Measurements from ENCODE around the gene RDM1.
"Not testable (repeated sequence)": the region's sequence is repeated elsewhere in the genome, so short reads cannot be mapped to it uniquely, and the experiment has no call there.

RDM1 gene

GRCh38 chr17:35897772-35898171 is 32.8 kb downstream of the RDM1 start:
- not testable (repeated sequence) for DNase-seq

DNA sequence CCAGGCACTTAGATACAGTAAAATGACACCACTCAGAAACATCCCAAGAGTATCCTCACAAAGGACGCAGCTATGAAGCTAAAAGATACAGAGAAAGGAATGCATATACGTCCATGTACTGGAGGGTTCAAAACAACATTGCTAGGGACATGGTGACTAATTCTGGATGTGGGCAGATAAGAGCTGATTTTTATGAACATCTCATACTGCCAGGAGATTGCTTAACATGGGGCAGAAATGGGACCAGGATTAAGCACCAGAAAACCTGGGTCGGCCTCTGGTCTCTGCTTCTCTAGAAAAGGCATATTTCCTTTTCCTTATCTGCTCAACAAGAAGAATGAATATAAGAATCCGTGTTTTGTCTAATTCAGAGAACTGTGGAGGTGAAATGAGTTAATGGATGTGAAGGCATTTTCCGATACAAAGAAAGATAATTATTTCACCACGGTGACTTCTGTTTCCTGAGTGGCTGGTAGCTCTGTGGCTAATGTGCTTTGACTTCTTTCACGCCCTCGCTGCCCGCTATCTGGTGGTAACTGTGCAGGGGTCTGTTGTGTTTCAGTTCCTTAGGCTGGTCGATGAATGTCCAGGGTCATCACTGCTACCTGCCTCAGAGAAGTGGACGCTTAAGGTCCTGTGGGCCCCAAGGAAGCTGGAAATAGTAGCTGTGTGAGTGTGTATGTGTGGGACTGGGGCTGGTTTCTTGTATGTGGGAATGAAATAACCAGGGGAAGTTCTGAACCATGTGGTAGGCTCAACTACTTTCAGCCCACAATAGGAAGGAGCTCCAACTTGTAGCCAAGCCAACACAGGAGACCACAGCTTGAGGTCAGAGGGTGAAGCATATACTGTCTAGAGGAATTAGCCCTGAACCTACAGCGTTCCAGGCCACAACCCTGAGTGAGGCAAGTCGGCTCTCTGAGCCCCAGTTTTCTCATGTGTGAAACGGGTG is 34.7 kb downstream of the RDM1 start:
- no peak for DNase-seq

DNA sequence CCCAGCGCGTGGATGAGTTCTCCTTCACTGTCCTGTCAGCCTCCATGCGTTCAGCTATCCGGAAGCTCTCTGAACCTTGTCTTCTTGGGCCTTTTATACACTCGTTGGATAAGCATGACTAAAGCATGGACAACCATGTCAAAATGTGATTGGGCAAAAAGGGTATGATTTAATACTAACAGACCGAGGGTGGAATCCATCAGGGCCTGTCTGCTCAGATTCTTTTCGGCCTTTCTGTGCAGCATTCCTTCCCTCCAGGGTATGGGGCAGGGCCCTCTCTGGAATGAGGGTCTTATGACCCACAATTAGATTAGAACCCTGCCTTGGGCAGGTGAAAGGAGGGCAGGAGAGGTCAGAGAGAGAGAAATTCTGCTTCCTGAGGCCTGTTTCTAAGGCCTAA is 36.4 kb downstream of the RDM1 start:
- DNase-seq, result no peak

DNA sequence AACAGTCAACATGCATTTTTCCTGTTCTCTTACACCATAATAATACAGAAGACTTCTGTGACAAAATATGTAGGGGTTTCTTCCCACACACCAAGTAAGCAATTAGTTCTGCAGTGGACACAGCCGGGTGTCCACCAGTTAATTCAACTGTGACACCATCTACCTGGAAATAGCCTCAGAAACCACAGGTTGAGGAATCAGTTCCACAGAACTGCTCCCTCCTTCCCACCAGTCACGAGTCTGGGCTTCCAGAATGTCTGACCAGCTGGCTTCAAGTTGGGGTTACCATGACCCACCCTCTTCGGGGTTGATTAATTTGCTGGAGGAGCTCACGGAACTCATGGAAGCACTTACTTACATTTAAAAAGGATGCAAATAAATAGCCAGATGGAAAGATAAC is 36.8 kb downstream of the RDM1 start:
- no peak for DNase-seq

DNA sequence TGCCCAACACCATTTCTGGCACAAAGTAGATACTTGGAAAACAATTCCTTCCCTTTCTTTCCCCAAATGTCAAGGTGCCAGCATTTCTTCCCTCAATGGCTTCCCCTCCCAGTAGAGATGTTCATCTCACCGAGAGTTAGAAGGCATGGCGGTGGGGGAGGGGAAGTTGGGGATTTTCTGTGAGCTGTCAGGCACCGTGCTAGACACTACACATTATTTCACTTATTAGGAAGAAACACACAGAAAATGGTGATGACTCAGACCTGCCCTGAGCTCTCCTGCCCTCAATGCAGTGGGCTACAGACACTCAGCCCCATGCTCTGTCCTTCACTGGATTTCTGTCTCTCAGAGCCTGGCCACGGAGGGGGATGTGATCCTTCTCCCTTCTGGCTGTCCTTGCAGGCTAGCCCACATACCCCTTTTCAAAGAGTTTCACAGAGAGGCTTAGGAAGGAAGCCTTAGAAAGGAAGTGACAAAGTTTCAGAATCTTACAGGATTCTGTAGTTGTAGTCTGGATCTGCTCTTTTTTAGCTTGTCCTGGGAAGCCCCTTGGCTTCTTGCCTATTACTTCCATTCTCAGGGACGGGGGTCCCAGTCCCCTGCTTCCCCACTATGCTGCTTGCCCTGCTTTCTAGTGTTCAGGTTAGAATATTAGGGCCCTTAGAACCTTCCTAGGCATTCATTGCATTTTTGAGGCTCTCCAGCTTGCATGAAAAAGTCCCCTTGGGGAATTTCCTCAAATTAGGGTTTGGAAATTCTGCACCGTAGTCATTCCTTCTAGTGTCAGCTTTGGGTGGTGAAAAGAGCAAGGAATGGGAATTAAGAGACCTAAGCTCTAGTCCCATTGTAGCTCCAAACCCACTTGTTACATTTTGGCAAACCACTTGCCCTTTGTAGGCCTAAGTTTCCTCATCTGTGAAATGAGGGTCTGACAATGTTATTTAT is 38.2 kb downstream of the RDM1 start:
- no peak for DNase-seq

GRCh38 chr17:35891269-35891668 is 39.3 kb downstream of the RDM1 start:
- no peak for DNase-seq

DNA sequence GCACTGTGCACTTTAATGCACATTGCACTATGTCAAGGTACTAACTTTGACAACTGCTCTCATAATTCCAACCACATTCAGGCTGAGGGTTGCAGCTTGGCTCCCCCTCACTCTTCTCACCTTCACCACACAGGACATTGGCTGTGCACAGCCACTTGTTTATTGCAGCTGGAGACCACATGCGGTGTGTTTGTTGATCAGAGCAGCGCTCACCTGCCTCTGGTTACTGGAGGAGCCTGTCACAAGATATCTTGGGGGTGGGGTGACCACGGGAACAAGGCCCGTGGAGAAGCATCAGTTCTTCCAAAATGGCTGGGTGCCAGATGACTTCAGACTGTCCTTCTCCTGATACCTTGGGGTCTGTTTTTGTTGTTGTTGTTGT is 39.8 kb downstream of the RDM1 start:
- DNase-seq, result no peak

DNA sequence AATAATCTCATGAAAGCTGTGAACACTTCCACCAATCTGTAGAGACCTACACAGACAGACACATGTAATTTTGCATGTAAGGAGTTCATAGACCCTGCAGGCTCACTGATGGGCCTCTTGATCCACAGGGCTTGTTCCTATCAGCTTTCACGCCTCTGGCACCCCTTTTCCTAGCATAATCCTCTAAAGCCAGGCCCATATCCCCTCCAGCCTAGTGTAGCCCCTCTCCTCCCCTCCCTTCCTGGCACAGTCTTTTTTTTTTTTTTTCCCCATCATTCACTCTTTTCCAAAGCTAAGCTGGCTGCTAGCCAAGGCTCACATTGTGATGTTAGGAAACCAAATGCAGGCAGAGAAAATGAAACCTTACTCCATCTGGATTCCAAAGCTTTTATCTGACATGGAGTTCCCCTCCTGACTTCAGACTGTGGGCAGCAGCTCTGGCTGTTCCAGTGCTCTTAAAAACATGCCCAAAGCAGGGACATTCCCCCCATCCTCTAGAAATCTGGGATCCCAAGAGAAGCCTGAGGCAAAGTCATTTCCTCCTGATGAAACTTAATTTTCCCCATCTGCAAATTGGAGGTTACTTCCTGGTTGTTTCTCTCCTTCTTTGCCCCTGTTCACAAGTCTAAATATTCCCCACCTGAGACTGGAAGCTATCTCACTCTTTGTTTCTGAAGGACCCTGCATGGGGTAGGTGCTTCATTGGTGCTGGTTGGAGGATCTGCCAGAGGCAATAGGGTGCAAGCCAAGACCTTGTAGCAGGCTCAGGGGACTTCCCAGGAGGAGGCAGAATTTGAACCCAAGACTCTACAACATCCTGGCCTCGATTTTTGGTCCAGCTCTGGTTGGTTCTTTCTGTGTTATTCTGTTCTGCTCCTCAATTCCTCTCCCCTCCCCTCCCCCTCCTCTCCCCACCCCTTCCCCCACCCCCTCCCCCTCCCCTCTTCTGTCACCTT is 40.5 kb downstream of the RDM1 start:
- DNase-seq, result no peak

DNA sequence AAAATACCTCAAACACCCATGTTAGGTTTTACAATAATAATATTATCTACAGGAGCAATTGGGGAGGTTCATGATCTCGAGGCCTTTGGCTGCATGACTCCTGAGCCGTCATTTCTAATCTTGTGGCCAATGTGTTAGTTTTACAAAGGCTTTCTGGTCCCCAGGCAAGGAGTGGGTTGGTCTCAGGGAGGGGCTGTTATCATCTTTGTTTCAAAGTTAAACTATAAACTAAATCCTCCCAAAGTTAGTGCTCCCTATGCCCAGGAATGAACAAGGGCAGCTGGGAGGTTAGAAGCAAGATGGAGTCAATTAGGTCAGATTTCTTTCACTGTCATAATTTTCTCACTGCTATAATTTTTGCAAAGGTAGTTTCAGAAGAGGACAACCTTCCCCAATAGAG is 41.3 kb downstream of the RDM1 start:
- no peak for DNase-seq

GRCh38 chr17:35879773-35880654 is 50.6 kb downstream of the RDM1 start, which contains the start of gene CCL5:
Gene CCL5 (minus strand): TSS chr17:35880360.
- no peak for DNase-seq

- no peak for DNase-seq
Observed at GRCh38 chr17:35878361-35878760, 52.2 kb downstream of the RDM1 start.

DNA sequence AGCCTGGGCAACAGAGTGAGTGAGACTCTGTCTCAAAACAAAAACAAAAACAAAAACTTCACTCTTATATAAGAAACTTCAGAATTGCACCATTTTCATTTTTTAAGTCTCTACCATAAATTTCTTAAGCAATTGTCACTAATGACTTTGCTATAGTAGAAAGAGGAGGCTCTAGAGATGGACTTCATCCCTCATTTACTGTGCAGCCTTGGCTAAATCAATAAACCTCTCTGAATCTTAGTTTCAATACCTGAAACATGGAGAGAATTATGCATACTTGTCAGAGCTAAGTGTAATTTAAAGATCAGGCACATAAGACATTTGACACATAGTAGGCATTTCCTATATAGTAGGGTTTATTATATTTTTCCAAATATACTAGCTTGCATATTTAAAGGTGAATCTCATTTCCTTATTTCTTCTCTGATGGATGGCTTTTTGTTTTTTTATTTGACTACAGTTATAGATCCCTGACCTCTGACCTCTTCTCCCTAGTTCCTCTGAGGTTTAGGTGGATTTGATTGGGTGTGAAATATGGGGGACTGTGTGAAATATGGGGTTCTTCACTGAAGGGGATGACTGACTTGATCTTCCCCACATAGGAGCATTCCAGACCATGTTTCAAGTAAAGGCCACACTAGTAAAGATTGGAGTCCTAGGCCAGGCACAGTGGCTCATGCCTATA is 53.1 kb downstream of the RDM1 start:
- DNase-seq, result no peak

DNA sequence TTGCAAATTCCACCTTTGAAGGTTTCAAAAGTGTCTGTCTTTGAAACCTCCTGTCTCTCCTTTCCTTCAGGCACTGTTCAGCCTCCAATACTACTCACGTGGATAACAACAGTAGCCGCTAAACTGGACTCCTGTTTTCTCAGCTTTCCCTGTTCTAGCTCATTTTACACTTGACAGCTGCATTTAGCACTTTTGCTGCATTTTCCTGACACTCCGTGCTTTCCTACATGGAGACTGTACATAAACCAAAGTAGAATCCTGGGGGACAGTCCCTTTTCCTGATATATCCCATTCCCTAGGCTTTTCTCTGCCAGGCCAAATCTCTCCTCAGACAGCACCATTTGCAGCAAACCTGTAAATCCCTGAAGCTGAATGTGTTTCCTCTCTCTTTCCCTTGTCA is 54.0 kb downstream of the RDM1 start:
- no peak for DNase-seq

DNA sequence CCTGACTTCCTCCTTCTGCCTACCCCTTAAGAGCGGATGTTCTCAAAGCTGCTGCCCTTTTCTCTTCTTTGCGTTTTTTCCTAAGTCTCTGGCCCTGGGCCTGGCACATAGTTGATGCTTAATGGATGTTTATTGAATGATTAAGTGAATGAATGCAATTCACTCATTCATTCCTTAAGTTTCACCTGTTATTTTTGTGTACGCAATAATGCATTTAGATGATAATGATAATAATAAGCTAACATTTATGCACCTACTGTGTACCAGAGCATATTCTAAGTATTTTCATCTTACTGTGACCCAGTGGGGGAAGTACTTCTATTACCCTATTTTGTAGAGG is 54.8 kb downstream of the RDM1 start:
- no peak for DNase-seq

DNA sequence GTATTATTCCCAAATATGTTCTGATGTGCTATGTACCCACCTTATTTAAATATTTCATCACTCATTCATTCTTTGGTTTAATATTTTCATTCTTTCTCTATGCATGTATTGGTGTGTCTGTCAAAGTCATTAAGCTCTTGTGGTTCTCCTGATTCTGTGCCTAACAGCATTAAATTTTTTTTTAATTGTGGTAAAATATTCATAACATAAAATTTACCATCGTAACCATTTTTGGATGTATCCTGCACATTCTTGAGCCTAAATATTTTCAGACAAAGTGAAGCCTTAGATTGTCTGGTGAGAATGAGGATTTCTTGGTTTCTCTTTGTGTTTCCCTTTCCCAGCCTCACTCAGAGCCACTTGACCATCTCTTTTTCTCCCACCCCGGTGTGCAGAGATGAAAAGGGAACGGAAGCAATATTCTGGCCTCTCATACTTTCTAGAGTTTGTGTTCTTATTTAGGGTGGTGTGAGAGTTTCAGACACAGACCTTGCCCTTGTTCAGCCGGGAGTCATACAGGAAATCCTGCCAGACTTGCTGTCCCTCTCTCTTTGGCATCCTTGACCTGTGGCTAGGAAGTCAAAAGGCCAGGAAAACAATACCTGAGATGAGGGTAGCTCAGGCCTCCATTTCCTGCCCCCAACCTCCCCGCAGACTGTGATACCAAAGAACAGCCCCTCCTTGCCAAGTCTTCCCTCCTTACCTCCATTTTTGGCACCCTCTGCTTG is 55.3 kb downstream of the RDM1 start:
- DNase-seq, result no peak

DNA sequence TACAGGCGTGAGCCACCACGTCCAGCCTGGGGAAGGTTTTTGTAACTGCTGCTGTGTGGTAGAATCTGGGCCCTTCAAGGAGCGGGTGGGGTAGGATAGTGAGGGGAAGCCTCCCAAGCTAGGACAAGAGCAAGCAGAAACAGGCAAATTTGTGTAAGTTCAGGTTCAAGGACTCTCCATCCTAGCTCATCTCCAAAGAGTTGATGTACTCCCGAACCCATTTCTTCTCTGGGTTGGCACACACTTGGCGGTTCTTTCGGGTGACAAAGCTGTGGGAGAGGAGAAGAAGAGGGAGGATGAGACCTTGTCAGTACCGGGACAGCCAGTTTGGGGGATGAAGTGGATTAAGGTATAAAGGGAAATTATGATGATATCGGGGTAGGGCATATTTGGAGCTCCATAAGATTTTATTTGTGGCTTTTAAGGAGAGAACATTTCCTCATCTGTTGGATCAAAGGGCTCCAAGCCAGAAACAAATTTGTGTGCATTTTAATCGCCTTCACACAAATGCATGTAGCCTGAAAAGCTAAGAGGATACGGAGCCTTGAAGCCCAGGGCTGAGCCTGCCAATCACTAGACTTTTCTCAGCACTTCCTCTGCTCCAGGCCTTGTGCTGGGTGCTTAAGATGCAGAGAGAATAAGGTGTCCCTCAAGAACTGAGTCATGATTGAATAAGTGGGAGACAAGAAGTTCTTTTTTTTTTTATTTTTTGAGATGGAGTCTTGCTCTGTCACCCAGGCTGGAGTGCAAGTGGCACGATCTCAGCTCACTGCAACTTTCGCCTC is 58.2 kb downstream of the RDM1 start:
- DNase-seq, result no peak

DNA sequence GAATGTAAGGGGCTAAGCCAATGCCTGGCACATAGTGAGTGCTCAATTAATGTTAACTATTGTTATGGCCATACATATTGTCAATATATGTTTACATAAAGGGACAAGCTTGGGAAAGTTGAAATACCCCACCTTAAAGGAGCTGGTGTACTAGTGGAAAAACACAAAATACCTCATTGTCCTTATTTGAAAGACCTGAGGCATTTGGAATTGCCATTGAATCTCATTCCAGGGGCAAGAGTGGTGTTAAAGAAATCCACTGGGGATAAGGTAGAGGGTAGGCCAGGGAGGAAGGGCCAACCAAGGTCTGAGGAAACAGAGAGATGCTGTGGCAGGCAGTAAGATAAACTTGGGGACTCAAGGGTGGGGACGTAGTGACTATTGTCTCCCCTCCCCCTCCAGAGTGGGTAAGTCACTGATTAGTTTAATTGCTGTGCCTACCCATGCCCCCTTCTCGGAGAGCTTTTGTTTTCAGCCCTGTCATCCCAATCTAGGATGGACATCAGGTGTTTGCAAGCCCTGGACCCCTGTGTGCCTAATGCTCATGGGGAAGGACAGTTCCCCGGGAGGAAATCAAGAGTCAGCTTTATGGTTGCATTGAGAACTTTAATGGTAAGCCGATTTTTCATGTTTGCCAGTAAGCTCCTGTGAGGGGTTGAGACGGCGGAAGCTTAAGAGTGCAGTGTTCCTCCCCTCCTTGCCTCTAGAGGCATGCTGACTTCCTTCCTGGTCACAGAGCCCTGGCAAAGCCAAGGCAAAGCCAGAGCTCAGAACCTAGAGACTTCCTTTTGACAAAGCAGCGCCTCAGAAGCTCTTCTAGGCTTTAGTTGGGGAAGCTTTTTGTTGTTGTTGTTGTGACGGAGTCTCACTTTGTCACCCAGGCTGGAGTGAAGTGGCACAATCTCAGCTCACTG is 59.4 kb downstream of the RDM1 start:
- no peak for DNase-seq

DNA sequence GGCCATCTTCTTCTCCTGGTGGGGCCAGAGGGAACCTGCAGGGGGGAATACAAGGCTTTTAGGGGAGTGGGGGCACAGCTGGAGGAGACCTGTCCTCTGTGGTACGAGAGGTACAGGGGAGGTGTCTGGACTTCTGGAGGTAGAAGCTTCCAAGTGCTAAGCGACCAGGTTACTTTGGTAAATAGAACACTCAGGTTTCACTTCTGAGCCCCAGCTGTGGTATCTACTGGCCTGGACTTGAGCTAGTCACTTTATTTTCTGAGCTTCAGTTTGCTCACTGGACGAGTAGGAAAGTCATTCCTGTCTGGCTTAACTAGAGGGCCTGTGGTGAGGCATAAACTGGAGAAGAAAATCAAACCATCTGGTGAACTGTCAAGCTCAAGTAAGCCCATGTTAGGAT is 61.8 kb downstream of the RDM1 start, which contains the start of gene HEATR9:
HEATR9 (minus strand) TSS at position 155 of the 400 bp plus-strand sequence; CDS start at position 6, 149 bp downstream.
- no peak for DNase-seq

Data from NCI-H1417 treated with DMSO at 0.1 percent for 48 hours (cell line).